GM12891 (cell line): Measurements from ENCODE around the gene GTF2H4.

Experiments
- DNase-seq: peaks from one replicate; pipeline ENCODE4 v3.0.0; 2011; ENCODE audit warnings: low spot score; ENCODE audit not compliant: insufficient read length
- FAIRE-seq: peaks from 2 replicates; lab custom pipeline; 2011; peaks lifted over from hg19 to GRCh38; lab: Jason Lieb, UNC
- PAX5 ChIP-seq: IDR thresholded peaks from 2 replicates; pipeline ENCODE4 v1.6.1; 2011; ENCODE audit warnings: low read length, moderate library complexity, mild to moderate bottlenecking; ENCODE audit not compliant: insufficient read depth, severe bottlenecking
- POLR2A ChIP-seq: IDR thresholded peaks from 2 replicates; pipeline ENCODE4 v1.6.1; 2011; ENCODE audit warnings: low read depth, low read length, control low read depth
- POLR2AphosphoS5 ChIP-seq: IDR thresholded peaks from 2 replicates; pipeline ENCODE4 v1.6.1; 2011; ENCODE audit warnings: low read depth, low read length, control low read depth
- POU2F2 ChIP-seq: IDR thresholded peaks from 2 replicates; pipeline ENCODE4 v1.6.1; 2011; ENCODE audit warnings: low read depth, mild to moderate bottlenecking, control low read depth, low read length, moderate library complexity
- SPI1 ChIP-seq: IDR thresholded peaks from 2 replicates; pipeline ENCODE4 v1.6.1; 2011; ENCODE audit warnings: low read depth, low read length, control low read depth
- TAF1 ChIP-seq: IDR thresholded peaks from 2 replicates; pipeline ENCODE4 v1.6.1; 2011; ENCODE audit warnings: low read depth, low read length, control low read depth

Gene GTF2H4

GRCh38 chr6:30882204-30882758, 25.7 kb upstream of the GTF2H4 start:
- DNase-seq (no peak), FAIRE-seq (no peak)
- TF ChIP-seq POU2F2 = no peak
- no peak for TF ChIP-seq TAF1
- TF ChIP-seq SPI1 = no peak
- no peak for TF ChIP-seq POLR2AphosphoS5
- no peak for TF ChIP-seq POLR2A
- TF ChIP-seq PAX5 = no peak

- DNase-seq = peak; percentile 62
- TF ChIP-seq POLR2AphosphoS5 = no peak
- TF ChIP-seq POU2F2 = no peak
- TF ChIP-seq SPI1 = no peak
- no peak for TF ChIP-seq POLR2A
- TF ChIP-seq PAX5 = peak; percentile 45
- TF ChIP-seq TAF1 = no peak
- FAIRE-seq = peak; percentile 69
Observed at GRCh38 chr6:30882759-30883684, 25.0 kb upstream of the GTF2H4 start.

GRCh38 chr6:30883685-30884520, 24.1 kb upstream of the GTF2H4 start, which contains the start of gene DDR1:
TSS of gene DDR1 (plus strand) at chr6:30884519. CDS start at chr6:30888730, 4,211 bp downstream.
- FAIRE-seq (no peak), DNase-seq (peak; percentile 77)
- TF ChIP-seq SPI1 (peak; percentile 66; the same call in 1 of the 2 replicates), POU2F2 (no peak), PAX5 (no peak), TAF1 (no peak)

- DNase-seq (peak; percentile 69), FAIRE-seq (no peak)
- TF ChIP-seq POLR2A (no peak), POU2F2 (no peak), POLR2AphosphoS5 (no peak), SPI1 (0 out of 2 replicates have a peak, but pooled peaks have one; percentile 41), PAX5 (no peak)
Observed at GRCh38 chr6:30884521-30885480, 23.2 kb upstream of the GTF2H4 start.

GRCh38 chr6:30885481-30885998, 22.5 kb upstream of the GTF2H4 start:
- DNase-seq = no peak
- peak; percentile 66 for FAIRE-seq
- TF ChIP-seq POU2F2 (peak; percentile 59; the same call in 1 of the 2 replicates), SPI1 (no peak)

- TF ChIP-seq POLR2A (no peak), SPI1 (no peak), TAF1 (no peak), PAX5 (no peak), POU2F2 (no peak), POLR2AphosphoS5 (no peak)
- no peak for DNase-seq
- no peak for FAIRE-seq
Observed at GRCh38 chr6:30885999-30886896, 21.8 kb upstream of the GTF2H4 start.

GRCh38 chr6:30886897-30887255, 21.1 kb upstream of the GTF2H4 start:
- no peak for TF ChIP-seq POU2F2
- no peak for TF ChIP-seq SPI1
- TF ChIP-seq TAF1 = no peak
- no peak for TF ChIP-seq POLR2A
- no peak for TF ChIP-seq POLR2AphosphoS5
- no peak for TF ChIP-seq PAX5
- no peak for DNase-seq
- no peak for FAIRE-seq
